HCT116 (cell line): ENCODE data around the gene ATP12A. TPM values are rescaled to one million over a fixed set of nuclear protein-coding genes. Genes with fewer than 3 reads are reported as not detected.

Experiments
- ATAC-seq: fragments of 200-7000 bp; cut with Tn5 transposase; 2 replicates; pipeline ENCODE4 v1.9.1; 2020; ENCODE audit warnings: mild to moderate bottlenecking, moderate library complexity
- BruUV-seq: library from RNA; stranded (reverse); fragments of 400-500 nt; replicated peaks from 2 replicates; lab custom pipeline; 2021; lab: Mats Ljungman, UMichigan
- CTCF ChIA-PET: fragments of 300-600 bp; sonication (Branson Sonifier 250); formaldehyde crosslinking; loops from one replicate; lab custom pipeline; 2021; ENCODE audit warnings: antibody characterized with exemption; lab: Charles Lee
- POLR2A ChIA-PET: fragments of 300-600, 350-600 bp; sonication (Branson Sonifier 250); formaldehyde crosslinking; loops from one replicate; lab custom pipeline; 2021; ENCODE audit warnings: antibody characterized with exemption; lab: Charles Lee
- RAD21 ChIA-PET, 2 experiments: fragments of 300-600 bp; sonication (Branson Sonifier 250); formaldehyde crosslinking; loops; one replicate each; lab custom pipeline; 2023; ENCODE audit warnings: low total read pairs in 2 of 2; ENCODE audit not compliant: uncharacterized antibody in 2 of 2, unreplicated experiment in 2 of 2, low non-redundant PET in 1 of 2; lab: Charles Lee
- DNase-seq: peaks from one replicate; pipeline ENCODE4 v3.0.0-alpha.2; 2010; ENCODE audit warnings: low read depth, low spot score
- H2AFZ ChIP-seq: fragments of 200-600 bp; shearing (Covaris generic), sonication (generic); 2 replicates; pipeline ENCODE4 v1.6.1; 2017; ENCODE audit warnings: low read depth, mixed run types, mixed read lengths, antibody characterized with exemption, low read length; ENCODE audit not compliant: poor library complexity, severe bottlenecking
- H3K27ac ChIP-seq: 2 replicates; pipeline ENCODE4 v1.5.1; 2012; ENCODE audit warnings: low read depth, low read length
- H3K27me3 ChIP-seq: fragments of 200-600 bp; sonication (generic); 2 replicates; pipeline ENCODE4 v1.6.1; 2016; ENCODE audit warnings: mixed run types, low read length, mixed read lengths; ENCODE audit not compliant: insufficient read depth
- H3K36me3 ChIP-seq, 2 experiments: fragments of 200-500 bp in 1 of 2; fragments of 200-600 bp in 1 of 2; sonication (Bioruptor generic) in 1 of 2; sonication (generic) in 1 of 2; 2 replicates each; pipeline versions ENCODE4 v1.5.1 to v1.6.1; 2014 to 2016; ENCODE audit warnings: low read length in 2 of 2, inconsistent platforms in 1 of 2, mixed read lengths in 1 of 2, mixed run types in 1 of 2; ENCODE audit not compliant: insufficient read depth in 2 of 2, control insufficient read depth in 1 of 2
- H3K4me1 ChIP-seq, 2 experiments: fragments of 200-600 bp in 1 of 2; sonication (generic) in 1 of 2; 2 replicates each; pipeline versions ENCODE4 v1.5.1 to v1.6.1; 2012 to 2017; ENCODE audit warnings: low read length in 2 of 2, inconsistent platforms in 1 of 2, mild to moderate bottlenecking in 1 of 2, mixed read lengths in 1 of 2, mixed run types in 1 of 2, moderate library complexity in 1 of 2; ENCODE audit not compliant: insufficient read depth in 2 of 2, control insufficient read depth in 1 of 2
- H3K4me2 ChIP-seq: fragments of 200-600 bp; sonication (generic); 2 replicates; pipeline ENCODE4 v1.6.1; 2017; ENCODE audit warnings: mixed run types, low read length, mixed read lengths
- H3K4me3 ChIP-seq, 2 experiments: fragments of 200-600 bp in 1 of 2; sonication (generic) in 1 of 2; replicated peaks in 1 of 2; 2 replicates each; pipeline ENCODE4 v1.5.1; 2011 to 2016; ENCODE audit warnings: low read length in 2 of 2, control low read depth in 1 of 2, low read depth in 1 of 2, mild to moderate bottlenecking in 1 of 2, mixed read lengths in 1 of 2, mixed run types in 1 of 2
- H3K79me2 ChIP-seq: fragments of 200-600 bp; sonication (generic); 2 replicates; pipeline ENCODE4 v1.6.1; 2017; ENCODE audit warnings: mild to moderate bottlenecking, mixed run types, low read length, moderate library complexity, mixed read lengths; ENCODE audit not compliant: insufficient read depth
- H3K9ac ChIP-seq: fragments of 200-600 bp; sonication (generic); 2 replicates; pipeline ENCODE4 v1.6.1; 2016; ENCODE audit warnings: low read length, mixed read lengths
- H3K9me2 ChIP-seq: fragments of 200-600 bp; sonication (generic), shearing (Covaris generic); 2 replicates; pipeline ENCODE4 v1.6.1; 2017; ENCODE audit warnings: mixed run types, mild to moderate bottlenecking, moderate library complexity; ENCODE audit not compliant: insufficient read depth
- H3K9me3 ChIP-seq, 2 experiments: fragments of 200-500 bp in 1 of 2; fragments of 200-600 bp in 1 of 2; sonication (Bioruptor generic) in 1 of 2; sonication (generic) in 1 of 2; 2 replicates each; pipeline ENCODE4 v1.6.1; 2014 to 2017; ENCODE audit warnings: low read length in 2 of 2, mixed read lengths in 2 of 2, inconsistent platforms in 1 of 2, low read depth in 1 of 2, mild to moderate bottlenecking in 1 of 2, mixed run types in 1 of 2, moderate library complexity in 1 of 2; ENCODE audit not compliant: control insufficient read depth in 1 of 2, insufficient read depth in 1 of 2
- H4K20me1 ChIP-seq: fragments of 200-600 bp; sonication (generic), shearing (Covaris generic); 2 replicates; pipeline ENCODE4 v1.6.1; 2017; ENCODE audit warnings: mixed run types, mild to moderate bottlenecking, moderate library complexity; ENCODE audit not compliant: insufficient read depth
- CBX3 ChIP-seq: IDR thresholded peaks from 2 replicates; pipeline ENCODE4 v1.6.1; 2012; ENCODE audit warnings: low read depth
- CEBPB ChIP-seq: IDR thresholded peaks from 2 replicates; pipeline ENCODE4 v1.6.1; 2012; ENCODE audit warnings: low read depth
- CTCF ChIP-seq, 3 experiments: fragments of 200-600 bp in 1 of 3; sonication (generic) in 1 of 3; IDR thresholded peaks in 2 of 3; conservative IDR thresholded peaks in 1 of 3; 2 replicates each; pipeline ENCODE4 v1.5.1; 2012 to 2017; ENCODE audit warnings: low read depth in 2 of 3, low read length in 2 of 3, antibody characterized with exemption in 1 of 3, borderline replicate concordance in 1 of 3, control low read depth in 1 of 3, mild to moderate bottlenecking in 1 of 3, mixed read lengths in 1 of 3, mixed run types in 1 of 3, moderate library complexity in 1 of 3; ENCODE audit not compliant: insufficient read depth in 1 of 3
- ELF1 ChIP-seq: IDR thresholded peaks from 2 replicates; pipeline ENCODE4 v1.6.1; 2012; ENCODE audit warnings: low read depth, borderline replicate concordance
- FOSL1 ChIP-seq: IDR thresholded peaks from 2 replicates; pipeline ENCODE4 v1.6.1; 2012; ENCODE audit warnings: low read depth
- JUND ChIP-seq: IDR thresholded peaks from 2 replicates; pipeline ENCODE4 v1.6.1; 2012
- MAX ChIP-seq: IDR thresholded peaks from 2 replicates; pipeline ENCODE4 v1.6.1; 2012
- SIN3A ChIP-seq: IDR thresholded peaks from 2 replicates; pipeline ENCODE4 v1.6.1; 2012; ENCODE audit warnings: low read depth
- SP1 ChIP-seq: IDR thresholded peaks from 2 replicates; pipeline ENCODE4 v1.6.1; 2012; ENCODE audit warnings: low read depth
- SRF ChIP-seq: IDR thresholded peaks from 2 replicates; pipeline ENCODE4 v1.6.1; 2012; ENCODE audit warnings: low read depth
- YY1 ChIP-seq: IDR thresholded peaks from 2 replicates; pipeline ENCODE4 v1.6.1; 2011; ENCODE audit warnings: low read length, low read depth, moderate library complexity, mild to moderate bottlenecking; ENCODE audit not compliant: insufficient replicate concordance; ENCODE audit errors: extremely low read depth
- intact Hi-C: fragments of 100-400 bp; cut with micrococcal nuclease; formaldehyde crosslinking; loops from 2 replicates; pipeline ENCODE4 v1.10.0; 2022
- total RNA-seq: library from RNA; stranded (reverse); gene quantifications from one replicate; pipeline ENCODE4 v1.2.1, GENCODE V29; 2021; ENCODE audit not compliant: unreplicated experiment

Gene ATP12A
- total RNA-seq, 1 experiment from 2014 or later: 0.30 TPM

DNA sequence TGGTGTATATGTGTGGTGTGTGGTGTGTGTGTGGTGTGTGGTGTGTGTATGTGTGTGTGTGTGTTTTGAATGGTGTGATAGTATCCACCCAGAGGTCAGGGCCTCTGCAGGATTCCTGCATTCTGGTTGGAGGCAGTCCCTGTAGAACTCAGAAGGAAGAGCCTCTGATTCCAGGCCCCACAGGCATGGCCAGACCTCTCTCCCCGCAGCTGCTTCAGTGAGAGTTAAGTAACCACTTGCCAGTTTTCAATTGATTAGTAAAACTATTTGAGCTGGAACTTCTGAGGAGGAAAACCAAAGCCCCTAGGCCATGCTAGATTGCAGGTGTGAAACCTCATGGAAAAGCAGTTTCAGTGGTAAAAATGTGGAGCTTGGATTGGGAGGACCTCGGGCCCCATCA, 2.1 kb downstream of the ATP12A start:
- Histone ChIP-seq H3K36me3 (no peaks in the 10 kb centered on the region), H3K4me3 (no peak overlapping the region), H3K9me3 (no peaks in the 10 kb centered on the region), H3K9ac (no peak overlapping the region), H4K20me1 (no peaks in the 10 kb centered on the region), H3K27ac (no peak overlapping the region), H3K4me2 (no peak overlapping the region), H3K79me2 (no peaks in the 10 kb centered on the region), H3K27me3 (no peaks in the 10 kb centered on the region), H3K4me1 (peaks cover 16 to 26% of the 10 kb centered on the region in 2 experiments), H2AFZ (no peak overlapping the region), H3K9me2 (no peaks in the 10 kb centered on the region)
- TF ChIP-seq CTCF (IDR thresholded peaks at IDR 0.05 in 2 of 3, conservative IDR thresholded peaks at IDR 0.05 in 1 of 3; ENCODE audit: borderline replicate concordance in 1 of 3, insufficient read depth in 1 of 3, low read depth in 2 of 3, low read length in 2 of 3) (no peak), SRF (no peak), FOSL1 (no peak), CBX3 (no peak), YY1 (no peak), SP1 (no peak), SIN3A (no peak), CEBPB (no peak), JUND (no peak), ELF1 (no peak), MAX (no peak)
- BruUV-seq: no TSS peak
- POLR2A ChIA-PET: no interaction called here
- intact Hi-C loops: no loop called here
- no peak for ATAC-seq
- CTCF ChIA-PET: interaction anchor here (1.3 kb wide), 2 partner anchors 12 to 49 kb away, joined by 3 to 6 read pairs; no protein-coding TSS in a partner anchor
- RAD21 ChIA-PET: no interaction called here
- no peak for DNase-seq
